ENCODE measurements around the gene BUD31.

GRCh38 chr7:99396418-99397296, 12.1 kb upstream of the BUD31 start:
- TF ChIP-seq CTCF (conservative IDR thresholded peaks at IDR 0.05; ENCODE audit: low read depth, low read length) (no peak), POLR2A (IDR thresholded peaks at IDR 0.05; ENCODE audit: low read depth, low read length) (no peak), SMC3 (IDR thresholded peaks at IDR 0.05; ENCODE audit: low read depth, low read length) (no peak), ELK1 (IDR thresholded peaks at IDR 0.05; ENCODE audit: borderline replicate concordance, low read depth, low read length) (no peak), RAD21 (IDR thresholded peaks at IDR 0.05; ENCODE audit: low read length) (no peak), RFX5 (IDR thresholded peaks at IDR 0.05; ENCODE audit: low read depth, low read length) (no peak), MAZ (IDR thresholded peaks at IDR 0.05; ENCODE audit: borderline replicate concordance, low read depth, low read length) (no peak), CEBPB (IDR thresholded peaks at IDR 0.05; ENCODE audit: low read depth, low read length) (no peak), USF2 (IDR thresholded peaks at IDR 0.05; ENCODE audit: low read depth, low read length) (no peak)

Measured in IMR-90 (cell line).